A549 (cell line): ENCODE measurements around the gene MINDY4.

Experiments used
- BCL3 ChIP-seq: fragments of >200 bp; sonication (Bioruptor Twin); formaldehyde crosslinking; IDR thresholded peaks from 3 replicates; pipeline ENCODE4 v1.6.1; 2016
- CTCF ChIP-seq: fragments of >200 bp; sonication (Bioruptor Twin); formaldehyde crosslinking; IDR thresholded peaks from 3 replicates; pipeline ENCODE4 v1.5.1; 2016
- MAFK ChIP-seq: fragments of 450-650 bp; IDR thresholded peaks from 2 replicates; pipeline ENCODE4 v1.6.1; 2014; ENCODE audit not compliant: partially characterized antibody
- POLR2A ChIP-seq: IDR thresholded peaks from 2 replicates; pipeline ENCODE4 v1.6.1; 2012; ENCODE audit warnings: mild to moderate bottlenecking, low read length
- SMC3 ChIP-seq: fragments of >200 bp; sonication (Bioruptor Twin); formaldehyde crosslinking; IDR thresholded peaks from 3 replicates; pipeline ENCODE4 v1.6.1; 2018; ENCODE audit warnings: inconsistent platforms

- TF ChIP-seq CTCF (no peak), SMC3 (no peak), MAFK (no peak), BCL3 (no peak), POLR2A (no peak)
These were observed 165.5 kb downstream of the MINDY4 start for GRCh38 chr7:30936650-30937245.
